Common myeloid progenitor, CD34-positive (primary cell): ENCODE measurements around the gene SMIM44.
A peak's percentile ranks its signal among the peaks of the same experiment; 100 is the strongest.

ENCODE experiments used
- CTCF ChIA-PET: fragments of 350-600 bp; sonication (Branson Sonifier 250); formaldehyde crosslinking; loops from one replicate; lab custom pipeline; 2021; ENCODE audit warnings: antibody characterized with exemption; lab: Charles Lee
- POLR2A ChIA-PET: fragments of 350-600 bp; sonication (Branson Sonifier 250); formaldehyde crosslinking; loops from one replicate; lab custom pipeline; 2021; ENCODE audit warnings: antibody characterized with exemption; lab: Charles Lee
- DNase-seq, 3 donors: peaks; one replicate each; pipeline versions ENCODE4 v3.0.0 to v3.0.0-alpha.2; 2013
- H3K27ac ChIP-seq, 2 experiments: 1 replicate in 1 of 2; 2 replicates in 1 of 2; pipeline ENCODE4 v1.7.0; 2013; ENCODE audit warnings: inconsistent platforms in 2 of 2, low read length in 2 of 2, mild to moderate bottlenecking in 2 of 2, low read depth in 1 of 2, moderate library complexity in 1 of 2; ENCODE audit not compliant: severe bottlenecking in 2 of 2, insufficient read depth in 1 of 2, poor library complexity in 1 of 2
- H3K27me3 ChIP-seq, 5 experiments: replicated peaks in 2 of 5; 1 replicate in 3 of 5; 2 replicates in 2 of 5; pipeline versions ENCODE4 v1.6.1 to v1.7.0; 2013; ENCODE audit warnings: low read length in 4 of 5, mild to moderate bottlenecking in 2 of 5, moderate library complexity in 2 of 5, inconsistent platforms in 1 of 5; ENCODE audit not compliant: insufficient read depth in 5 of 5, control insufficient read depth in 4 of 5
- H3K36me3 ChIP-seq, 4 experiments: 1 replicate in 2 of 4; 2 replicates in 2 of 4; pipeline versions ENCODE4 v1.6.1 to v1.7.0; 2013; ENCODE audit warnings: low read length in 3 of 4, control low read depth in 1 of 4, mild to moderate bottlenecking in 1 of 4; ENCODE audit not compliant: control insufficient read depth in 4 of 4, insufficient read depth in 4 of 4
- H3K4me1 ChIP-seq, 4 experiments: 1 replicate in 3 of 4; 2 replicates in 1 of 4; pipeline versions ENCODE4 v1.6.1 to v1.7.1; 2013; ENCODE audit warnings: low read length in 3 of 4, mild to moderate bottlenecking in 3 of 4, control low read depth in 1 of 4, inconsistent platforms in 1 of 4, moderate library complexity in 1 of 4; ENCODE audit not compliant: control insufficient read depth in 4 of 4, insufficient read depth in 4 of 4; ENCODE audit errors: control extremely low read depth in 1 of 4
- H3K4me3 ChIP-seq, 7 experiments: 1 replicate in 4 of 7; 2 replicates in 3 of 7; pipeline versions ENCODE4 v1.5.1 to v1.7.0; 2013; ENCODE audit warnings: mild to moderate bottlenecking in 7 of 7, low read length in 6 of 7, moderate library complexity in 6 of 7, inconsistent platforms in 2 of 7, low read depth in 2 of 7, control low read depth in 1 of 7; ENCODE audit not compliant: insufficient read depth in 4 of 7, control insufficient read depth in 1 of 7; ENCODE audit errors: extremely low read depth in 1 of 7
- H3K9me3 ChIP-seq, 5 experiments: 1 replicate in 4 of 5; 2 replicates in 1 of 5; pipeline versions ENCODE4 v1.6.1 to v1.7.1; 2013; ENCODE audit warnings: low read length in 4 of 5, mild to moderate bottlenecking in 2 of 5, inconsistent platforms in 1 of 5, low read depth in 1 of 5, moderate library complexity in 1 of 5; ENCODE audit not compliant: control insufficient read depth in 4 of 5, insufficient read depth in 2 of 5; ENCODE audit errors: control extremely low read depth in 1 of 5
- WGBS: methylation state at CpG from one replicate; pipeline ENCODE4 v1.1.5; 2013; ENCODE audit not compliant: insufficient coverage; 5-methylcytosine and 5-hydroxymethylcytosine counted together

The SMIM44 gene

DNA sequence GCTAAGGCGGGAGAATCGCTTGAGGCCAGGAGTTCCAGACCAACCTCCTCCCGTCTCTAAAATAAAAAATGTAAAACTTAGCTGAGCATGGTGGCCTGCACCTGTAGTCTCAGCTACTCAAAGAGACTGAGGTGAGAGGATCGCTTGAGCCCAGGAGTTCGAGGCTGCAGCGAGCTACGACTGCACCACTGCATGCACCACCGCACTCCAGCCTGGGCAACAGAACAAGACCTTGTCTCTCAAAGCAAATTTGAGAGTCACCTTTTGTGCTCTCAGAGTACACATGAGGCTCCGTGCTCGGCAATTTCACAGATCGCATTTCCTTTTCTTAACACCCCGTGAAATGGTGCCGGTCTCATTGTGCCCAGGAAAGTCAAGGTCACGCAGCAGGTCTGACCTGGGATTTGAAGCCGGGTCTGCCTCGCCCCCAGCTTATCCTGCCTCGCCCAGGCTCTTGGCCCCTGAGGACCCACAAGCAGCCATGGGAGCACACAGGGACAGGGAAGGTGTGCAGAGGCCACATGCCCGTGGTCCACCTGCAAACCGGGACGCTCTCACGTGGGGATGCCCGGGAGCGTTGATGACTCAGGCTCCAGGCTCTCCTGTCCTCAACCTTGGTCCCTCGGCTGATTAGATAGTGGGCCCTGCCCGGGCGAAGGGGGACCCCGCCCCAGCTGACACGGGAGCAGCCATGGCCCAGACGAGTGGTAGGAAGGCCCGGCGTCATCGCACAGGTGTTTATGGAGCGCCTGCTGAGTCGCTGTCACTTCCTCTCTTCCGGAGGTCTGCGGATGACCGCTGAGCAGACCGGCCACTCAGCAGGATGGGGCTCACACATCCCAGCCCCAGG lies 1.8 kb downstream of the SMIM44 start:
- Histone ChIP-seq H3K27me3 (no peaks in the 10 kb centered on the region), H3K4me1 (peaks cover 0 to 28% (median 21%) of the 10 kb centered on the region in 4 experiments), H3K27ac (no peak overlapping the region), H3K36me3 (peaks cover 0 to 5% (median under 1%) of the 10 kb centered on the region in 4 experiments), H3K9me3 (no peaks in the 10 kb centered on the region), H3K4me3 (no peak overlapping the region)
- 92% methylated on average over 38 of the region's 38 CpGs for WGBS
- ChIA-PET POLR2A (interaction anchor here (0.7 kb wide), 1 partner anchor 26 kb away, joined by 3 read pairs; no protein-coding TSS in a partner anchor), CTCF (interaction anchor here (0.5 to 5.0 kb wide), 3 partner anchors 9 to 15 kb away, joined by 3 to 33 read pairs (median 3); no protein-coding TSS in a partner anchor)
- DNase-seq: no peak

DNA sequence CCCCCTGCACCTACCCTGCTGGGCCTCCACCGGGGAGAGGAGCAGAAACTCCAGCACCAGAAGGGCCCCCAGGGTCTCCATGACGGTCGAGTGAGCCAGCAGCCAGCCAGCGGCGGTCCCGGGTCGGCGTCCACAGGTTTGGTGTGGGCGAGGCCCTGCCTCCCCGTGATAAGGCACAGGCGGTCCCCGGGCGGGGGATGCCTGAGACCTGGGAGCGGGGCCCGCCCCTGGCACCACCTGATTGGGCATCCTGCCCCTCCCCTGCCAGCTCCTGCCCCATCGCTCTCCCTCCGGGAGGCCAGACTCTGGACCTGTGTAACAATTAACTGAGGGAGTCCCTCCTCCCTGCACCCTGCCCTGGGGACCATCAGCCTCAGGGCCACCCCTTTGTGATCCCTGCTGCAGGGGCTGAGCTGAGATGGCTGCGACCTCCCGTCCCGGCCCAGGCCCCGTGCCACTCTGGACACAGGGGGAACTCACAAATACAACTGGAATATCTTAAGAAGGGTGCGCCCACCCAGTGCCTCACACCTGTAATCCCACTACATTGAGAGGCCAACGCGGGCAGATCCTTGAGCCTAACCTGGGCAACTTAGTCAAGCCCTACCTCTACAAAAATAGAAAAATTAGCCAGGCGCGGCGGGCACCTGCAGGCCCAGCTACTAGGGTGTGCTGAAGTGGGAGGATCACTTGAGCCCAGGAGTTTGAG lies 2.7 kb downstream of the SMIM44 start, which contains the start of gene SMIM24:
SMIM24 (minus strand) TSS at position 143 of the 709 bp plus-strand sequence; CDS start at position 81, 62 bp downstream.
- CTCF ChIA-PET: interaction anchor here (1.2 to 5.0 kb wide), 3 partner anchors 8 to 20 kb away, joined by 3 to 33 read pairs (median 13); partner anchors contain the start of gene DOHH
- Histone ChIP-seq H3K36me3 (peaks cover 0 to 14% (median 6%) of the 10 kb centered on the region in 4 experiments), H3K27ac (no peak within 1 kb of the TSS), H3K9me3 (no peaks in the 10 kb centered on the region), H3K4me3 (peak within 1 kb of the TSS in 6 of 7 experiments; percentile 40 to 80 (median 59)), H3K27me3 (no peaks in the 10 kb centered on the region), H3K4me1 (peaks cover 0 to 28% (median 21%) of the 10 kb centered on the region in 4 experiments)
- POLR2A ChIA-PET: no interaction called here
- WGBS: 74% methylated on average over 20 of the region's 27 CpGs
- DNase-seq: peak in 1 of 3 donors; percentile 35

DNA sequence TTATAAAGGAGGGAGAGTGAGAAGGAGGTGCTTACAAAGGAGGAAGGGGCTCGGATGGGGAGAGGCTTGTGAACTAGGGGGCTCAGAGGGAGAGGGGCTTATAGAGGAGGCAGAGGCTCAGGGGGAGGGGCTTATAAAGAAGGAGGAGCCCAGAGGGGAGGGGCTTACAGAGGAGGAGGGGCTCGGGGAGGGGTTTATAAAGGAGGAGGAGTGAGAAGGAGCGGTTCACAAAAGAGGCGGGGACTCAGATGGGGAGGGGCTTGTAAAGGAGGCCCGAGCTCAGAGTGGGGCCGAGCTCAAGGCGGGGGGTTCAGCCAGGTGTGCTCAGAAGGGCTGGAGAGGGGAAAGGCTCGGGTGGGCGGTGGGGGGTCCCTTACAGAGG lies 3.4 kb downstream of the SMIM44 start:
- no peak for DNase-seq
- WGBS: 45% methylated on average over 4 of the region's 9 CpGs

DNA sequence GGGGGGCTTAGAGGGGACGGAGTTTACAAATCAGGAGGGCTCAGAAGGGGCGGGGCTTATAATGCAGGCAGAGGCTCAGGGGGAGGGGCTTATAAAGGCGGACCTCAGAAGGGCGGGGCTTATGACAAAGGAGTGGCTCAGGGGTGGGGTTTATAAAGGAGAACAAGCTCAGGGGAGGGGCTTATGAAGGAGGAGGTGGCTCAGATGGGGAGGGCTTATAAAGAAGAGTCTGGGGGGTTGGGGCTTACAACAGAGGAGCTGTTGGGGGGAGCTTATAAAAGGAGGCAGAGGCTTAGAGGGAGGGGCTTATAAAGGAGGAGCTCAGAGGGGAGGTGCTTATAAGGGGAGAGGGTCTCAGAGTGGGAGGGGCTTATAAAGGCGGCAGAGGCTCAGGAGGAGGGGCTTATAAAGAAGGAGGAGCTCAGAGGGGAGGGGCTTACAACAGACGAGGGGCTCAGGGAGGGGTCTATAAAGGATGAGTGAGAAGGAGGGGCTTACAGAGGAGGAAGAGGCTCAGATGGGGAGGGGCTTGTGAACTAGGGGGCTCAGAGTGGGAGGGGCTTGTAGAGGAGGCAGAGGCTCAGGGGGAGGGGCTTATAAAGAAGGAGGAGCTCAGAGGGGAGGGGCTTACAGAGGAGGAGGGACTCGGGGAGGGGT lies 3.9 kb downstream of the SMIM44 start:
- WGBS: 7% methylated on average over 5 of the region's 7 CpGs
- ChIA-PET CTCF (interaction anchor here (0.5 to 2.0 kb wide), 11 partner anchors 8 to 504 kb away, joined by 3 to 13 read pairs (median 3); partner anchors contain the start of gene DOHH), POLR2A (interaction anchor here (0.6 to 1.3 kb wide), 7 partner anchors 18 to 868 kb away, joined by 3 to 6 read pairs (median 4); partner anchors contain the start of gene DOHH)
- Histone ChIP-seq H3K27me3 (no peaks in the 10 kb centered on the region), H3K4me3 (peak overlapping the region in 6 of 7 experiments; percentile 45 to 80 (median 68)), H3K4me1 (peaks cover 0 to 28% (median 21%) of the 10 kb centered on the region in 4 experiments), H3K27ac (peak overlapping the region in 1 of 2 experiments; percentile 73), H3K36me3 (peaks cover 4 to 25% (median 16%) of the 10 kb centered on the region in 4 experiments), H3K9me3 (no peaks in the 10 kb centered on the region)
- peak; percentile 96 to 98 (median 96) for DNase-seq

More for the DNA sequence above, 3.4 kb downstream of the SMIM44 start:
- Histone ChIP-seq H3K27ac (no peak overlapping the region), H3K9me3 (no peaks in the 10 kb centered on the region), H3K4me1 (peaks cover 0 to 28% (median 21%) of the 10 kb centered on the region in 4 experiments), H3K36me3 (peaks cover 0 to 20% (median 12%) of the 10 kb centered on the region in 4 experiments), H3K4me3 (peak overlapping the region in 3 of 7 experiments; percentile 30 to 80 (median 69)), H3K27me3 (no peaks in the 10 kb centered on the region)
- ChIA-PET CTCF (interaction anchor here (0.6 to 2.0 kb wide), 8 partner anchors 9 to 223 kb away, joined by 3 to 13 read pairs (median 4); partner anchors contain the start of gene DOHH), POLR2A (interaction anchor here (0.6 to 1.3 kb wide), 5 partner anchors 18 to 868 kb away, joined by 3 to 6 read pairs (median 5); partner anchors contain the start of gene DOHH)

DNA sequence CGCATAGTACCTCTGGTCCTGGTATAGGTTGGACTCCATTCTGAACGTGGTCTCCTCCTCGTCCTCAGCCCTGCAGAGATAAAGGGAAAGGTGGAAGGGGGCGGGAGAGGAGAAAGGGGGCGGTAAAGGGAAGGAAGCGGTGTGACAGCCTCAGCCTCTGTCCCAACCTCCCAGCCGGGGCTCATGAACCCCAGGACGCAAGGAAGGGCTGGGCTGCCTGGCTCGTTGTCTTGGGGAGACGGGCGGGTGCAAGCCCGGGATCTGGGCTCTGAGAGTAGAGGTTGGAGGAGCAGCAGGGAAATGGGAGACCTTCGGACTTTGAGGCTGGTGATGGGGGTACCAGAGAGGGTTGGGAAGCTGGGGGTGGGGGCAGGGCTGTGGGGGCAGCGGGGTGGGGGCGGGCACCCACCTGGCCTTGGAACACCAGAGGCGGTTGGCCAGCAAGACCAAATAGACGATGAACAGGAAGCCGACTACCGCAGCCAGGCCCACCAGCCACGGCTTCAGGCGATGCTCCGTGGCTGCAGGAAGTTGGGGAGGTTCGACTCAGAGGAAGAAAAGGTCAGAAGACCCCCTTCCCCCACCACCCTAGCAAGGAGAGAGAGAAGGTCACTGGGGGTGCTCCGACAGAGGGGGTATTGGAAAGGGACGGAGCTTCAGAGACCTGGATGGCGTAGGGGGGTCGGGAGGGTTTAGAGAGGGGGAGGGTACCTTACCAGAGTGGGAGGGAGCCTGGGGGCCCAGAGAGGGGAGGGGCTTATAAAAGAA lies 4.6 kb downstream of the SMIM44 start:
- peaks cover 0 to 28% (median 22%) of the 10 kb centered on the region in 4 experiments for H3K4me1 ChIP-seq
- no peaks in the 10 kb centered on the region for H3K27me3 ChIP-seq
- H3K9me3 ChIP-seq: no peaks in the 10 kb centered on the region
- CTCF ChIA-PET: interaction anchor here (0.5 to 2.0 kb wide), 7 partner anchors 8 to 503 kb away, joined by 3 to 13 read pairs (median 4); partner anchors contain the start of gene DOHH
- peak overlapping the region; percentile 45 to 80 (median 66) for H3K4me3 ChIP-seq
- WGBS: 0% methylated on average over 6 of the region's 27 CpGs
- POLR2A ChIA-PET: interaction anchor here (0.6 to 1.3 kb wide), 5 partner anchors 22 to 528 kb away, joined by 3 to 5 read pairs (median 3); partner anchors contain the start of gene DOHH
- DNase-seq: peak; percentile 37 to 67 (median 66)
- peaks cover 4 to 31% (median 20%) of the 10 kb centered on the region in 4 experiments for H3K36me3 ChIP-seq
- H3K27ac ChIP-seq: peak overlapping the region; percentile 61 to 73
